Neural cell (in vitro differentiated cells): ENCODE data around the gene RAB3C. TPM values are rescaled to one million over a fixed set of nuclear protein-coding genes. Genes with fewer than 3 reads are reported as not detected.

ENCODE experiments used
- H2AFZ ChIP-seq: fragments of 200-600, 300-800 bp; sonication (generic), shearing (Covaris generic); 2 replicates; pipeline ENCODE4 v1.6.0; 2014; ENCODE audit warnings: low read depth, mild to moderate bottlenecking, antibody characterized with exemption, low read length, moderate library complexity
- H3F3A ChIP-seq: fragments of 200-600 bp; shearing (Covaris generic); 2 replicates; pipeline ENCODE4 v1.6.1; 2016; ENCODE audit warnings: mild to moderate bottlenecking, moderate library complexity, mixed read lengths, antibody characterized with exemption, low read length; ENCODE audit not compliant: insufficient read depth, poor library complexity, severe bottlenecking
- H3K27ac ChIP-seq: fragments of 200-600, 300-800 bp; sonication (generic), shearing (Covaris generic); 2 replicates; pipeline ENCODE4 v1.5.1; 2014; ENCODE audit warnings: mild to moderate bottlenecking, low read length, moderate library complexity
- H3K27me3 ChIP-seq: fragments of 300-800, 200-600 bp; sonication (generic), shearing (Covaris generic); 2 replicates; pipeline ENCODE4 v1.6.0; 2014; ENCODE audit warnings: mild to moderate bottlenecking, low read depth, low read length, moderate library complexity; ENCODE audit not compliant: insufficient read depth
- H3K36me3 ChIP-seq: fragments of 300-800, 200-600 bp; sonication (generic), shearing (Covaris generic); 2 replicates; pipeline ENCODE4 v1.5.1; 2014; ENCODE audit warnings: mild to moderate bottlenecking, antibody characterized with exemption, low read length, moderate library complexity; ENCODE audit not compliant: insufficient read depth
- H3K4me2 ChIP-seq: fragments of 300-800, 200-600 bp; sonication (generic), shearing (Covaris generic); 2 replicates; pipeline ENCODE4 v1.6.0; 2014; ENCODE audit warnings: mild to moderate bottlenecking, low read length
- H3K4me3 ChIP-seq: fragments of 300-800, 200-600 bp; sonication (generic), shearing (Covaris generic); 2 replicates; pipeline ENCODE4 v1.5.1; 2014; ENCODE audit warnings: mild to moderate bottlenecking, low read length, moderate library complexity
- H3K79me2 ChIP-seq: fragments of 200-600 bp; shearing (Covaris generic); replicated peaks from 2 replicates; pipeline ENCODE4 v1.6.0; 2014; ENCODE audit warnings: mild to moderate bottlenecking, low read length, moderate library complexity; ENCODE audit not compliant: insufficient read depth
- H3K9ac ChIP-seq: fragments of 300-800, 200-600 bp; sonication (generic), shearing (Covaris generic); 2 replicates; pipeline ENCODE4 v1.6.1; 2016; ENCODE audit warnings: mild to moderate bottlenecking, low read length, mixed read lengths
- H3K9me2 ChIP-seq: fragments of 200-600 bp; shearing (Covaris generic); 2 replicates; pipeline ENCODE4 v1.6.1; 2016; ENCODE audit warnings: mild to moderate bottlenecking, low read length, mixed read lengths; ENCODE audit not compliant: insufficient read depth
- H3K9me3 ChIP-seq: fragments of 200-600, 300-800 bp; sonication (generic), shearing (Covaris generic); 2 replicates; pipeline ENCODE4 v1.6.1; 2016; ENCODE audit warnings: mild to moderate bottlenecking, mixed run types, low read length, moderate library complexity, mixed read lengths
- H4K20me1 ChIP-seq: fragments of 200-600 bp; shearing (Covaris generic); 2 replicates; pipeline ENCODE4 v1.6.1; 2016; ENCODE audit warnings: mild to moderate bottlenecking, mixed run types; ENCODE audit not compliant: insufficient read depth
- CTCF ChIP-seq: fragments of 450-650 bp; IDR thresholded peaks from 2 replicates; pipeline ENCODE4 v1.5.1; 2014; ENCODE audit warnings: antibody characterized with exemption, mild to moderate bottlenecking, moderate library complexity; ENCODE audit not compliant: poor library complexity, severe bottlenecking
- EP300 ChIP-seq: fragments of 450-650 bp; conservative IDR thresholded peaks from 2 replicates; pipeline ENCODE4 v1.6.1; 2014; ENCODE audit warnings: antibody characterized with exemption, mild to moderate bottlenecking, moderate library complexity; ENCODE audit not compliant: poor library complexity, severe bottlenecking
- EZH2 ChIP-seq: fragments of 200-600, 300-800 bp; shearing (Covaris generic), sonication (generic); IDR thresholded peaks from 2 replicates; pipeline ENCODE4 v1.6.1; 2014; ENCODE audit warnings: antibody characterized with exemption, low read length, borderline replicate concordance, mild to moderate bottlenecking; ENCODE audit not compliant: insufficient read depth, poor library complexity, severe bottlenecking
- MXI1 ChIP-seq: fragments of 450-650 bp; conservative IDR thresholded peaks from 2 replicates; pipeline ENCODE4 v1.6.1; 2014; ENCODE audit warnings: antibody characterized with exemption, mild to moderate bottlenecking; ENCODE audit not compliant: poor library complexity, severe bottlenecking
- POLR2AphosphoS5 ChIP-seq: IDR thresholded peaks from 2 replicates; pipeline ENCODE4 v1.6.1; 2012
- RAD21 ChIP-seq: fragments of 450-650 bp; conservative IDR thresholded peaks from 2 replicates; pipeline ENCODE4 v1.6.1; 2014; ENCODE audit warnings: antibody characterized with exemption, mild to moderate bottlenecking, moderate library complexity
- SMC3 ChIP-seq: fragments of 450-650 bp; conservative IDR thresholded peaks from 2 replicates; pipeline ENCODE4 v1.6.1; 2014; ENCODE audit warnings: antibody characterized with exemption, mild to moderate bottlenecking, moderate library complexity; ENCODE audit not compliant: poor library complexity
- TAF1 ChIP-seq: IDR thresholded peaks from 2 replicates; pipeline ENCODE4 v1.6.1; 2012; ENCODE audit warnings: low read depth
- polyA plus RNA-seq: library from polyadenylated mRNA; depleted of rRNA; stranded (reverse); fragments of >200 nt; gene quantifications from 2 replicates; pipeline ENCODE4 v1.2.3, GENCODE V29; 2014
- TF ChIP-seq, protein P1 (sequence below): IDR thresholded peaks from 2 replicates; pipeline ENCODE4 v1.6.1; 2012; ENCODE audit warnings: borderline replicate concordance

Gene RAB3C
- polyA plus RNA-seq, 1 donor from 2014 or later, result 94.3 TPM

- H3K79me2 ChIP-seq, result no peaks in the 10 kb centered on the region
- H3F3A ChIP-seq, result no peaks in the 10 kb centered on the region
- H3K9ac ChIP-seq, result no peak overlapping the region
- no peak overlapping the region for H3K4me3 ChIP-seq
- H3K27ac ChIP-seq, result no peak overlapping the region
- no peaks in the 10 kb centered on the region for H3K36me3 ChIP-seq
- no peak for TF ChIP-seq POLR2AphosphoS5
- TF ChIP-seq EZH2, result no peak
- TF ChIP-seq RAD21, result no peak
- TF ChIP-seq SMC3, result no peak
- TF ChIP-seq EP300, result no peak
- TF ChIP-seq TAF1, result no peak
- no peak for TF ChIP-seq CTCF
- TF ChIP-seq, protein P1, sequence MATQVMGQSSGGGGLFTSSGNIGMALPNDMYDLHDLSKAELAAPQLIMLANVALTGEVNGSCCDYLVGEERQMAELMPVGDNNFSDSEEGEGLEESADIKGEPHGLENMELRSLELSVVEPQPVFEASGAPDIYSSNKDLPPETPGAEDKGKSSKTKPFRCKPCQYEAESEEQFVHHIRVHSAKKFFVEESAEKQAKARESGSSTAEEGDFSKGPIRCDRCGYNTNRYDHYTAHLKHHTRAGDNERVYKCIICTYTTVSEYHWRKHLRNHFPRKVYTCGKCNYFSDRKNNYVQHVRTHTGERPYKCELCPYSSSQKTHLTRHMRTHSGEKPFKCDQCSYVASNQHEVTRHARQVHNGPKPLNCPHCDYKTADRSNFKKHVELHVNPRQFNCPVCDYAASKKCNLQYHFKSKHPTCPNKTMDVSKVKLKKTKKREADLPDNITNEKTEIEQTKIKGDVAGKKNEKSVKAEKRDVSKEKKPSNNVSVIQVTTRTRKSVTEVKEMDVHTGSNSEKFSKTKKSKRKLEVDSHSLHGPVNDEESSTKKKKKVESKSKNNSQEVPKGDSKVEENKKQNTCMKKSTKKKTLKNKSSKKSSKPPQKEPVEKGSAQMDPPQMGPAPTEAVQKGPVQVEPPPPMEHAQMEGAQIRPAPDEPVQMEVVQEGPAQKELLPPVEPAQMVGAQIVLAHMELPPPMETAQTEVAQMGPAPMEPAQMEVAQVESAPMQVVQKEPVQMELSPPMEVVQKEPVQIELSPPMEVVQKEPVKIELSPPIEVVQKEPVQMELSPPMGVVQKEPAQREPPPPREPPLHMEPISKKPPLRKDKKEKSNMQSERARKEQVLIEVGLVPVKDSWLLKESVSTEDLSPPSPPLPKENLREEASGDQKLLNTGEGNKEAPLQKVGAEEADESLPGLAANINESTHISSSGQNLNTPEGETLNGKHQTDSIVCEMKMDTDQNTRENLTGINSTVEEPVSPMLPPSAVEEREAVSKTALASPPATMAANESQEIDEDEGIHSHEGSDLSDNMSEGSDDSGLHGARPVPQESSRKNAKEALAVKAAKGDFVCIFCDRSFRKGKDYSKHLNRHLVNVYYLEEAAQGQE, result no peak
- TF ChIP-seq MXI1, result no peak
- no peaks in the 10 kb centered on the region for H4K20me1 ChIP-seq
- H3K27me3 ChIP-seq, result no peaks in the 10 kb centered on the region
- H3K9me2 ChIP-seq, result no peaks in the 10 kb centered on the region
- no peaks in the 10 kb centered on the region for H3K9me3 ChIP-seq
- H2AFZ ChIP-seq, result no peak overlapping the region
- no peak overlapping the region for H3K4me2 ChIP-seq
Observed at GRCh38 chr5:58816181-58816731, 233.4 kb downstream of the RAB3C start.

DNA sequence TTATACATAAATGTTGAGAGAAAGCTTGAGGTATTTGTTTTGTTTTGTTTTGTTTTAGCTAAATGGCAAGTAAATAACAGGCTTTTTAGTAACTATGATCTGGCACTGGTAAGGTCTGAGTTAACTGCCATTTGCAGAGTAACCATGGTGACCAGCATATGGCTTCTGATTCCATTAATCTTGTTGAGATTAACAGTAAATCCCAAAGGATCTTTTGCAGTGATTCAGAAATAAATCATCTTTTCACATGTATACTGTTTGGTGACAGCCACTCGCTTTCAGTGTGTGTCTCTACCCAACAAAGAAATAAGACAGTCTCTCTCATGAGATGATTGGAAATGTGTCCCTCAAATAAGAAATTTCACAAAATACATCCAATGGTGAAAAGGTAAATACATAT lies 235.6 kb downstream of the RAB3C start:
- no peak overlapping the region for H2AFZ ChIP-seq
- peak overlapping the region; percentile 29 for H3K4me2 ChIP-seq
- TF ChIP-seq TAF1 (no peak), EP300 (peak; percentile 89), RAD21 (no peak), SMC3 (no peak), MXI1 (no peak), EZH2 (no peak), POLR2AphosphoS5 (peak; percentile 94), CTCF (no peak)
- TF ChIP-seq, protein P1, result no peak
- no peaks in the 10 kb centered on the region for H3K9me2 ChIP-seq
- peak overlapping the region; percentile 78 for H3K27ac ChIP-seq
- no peaks in the 10 kb centered on the region for H3K79me2 ChIP-seq
- H3K4me3 ChIP-seq, result peak overlapping the region; percentile 39
- H3K36me3 ChIP-seq, result no peaks in the 10 kb centered on the region
- no peaks in the 10 kb centered on the region for H3K27me3 ChIP-seq
- H4K20me1 ChIP-seq, result no peaks in the 10 kb centered on the region
- no peaks in the 10 kb centered on the region for H3K9me3 ChIP-seq
- no peaks in the 10 kb centered on the region for H3F3A ChIP-seq
- peak overlapping the region; percentile 28 for H3K9ac ChIP-seq
